ENCODE measurements around the gene SLC16A3. TPM values are rescaled to one million over a fixed set of nuclear protein-coding genes. Genes with fewer than 3 reads are reported as not detected.

The SLC16A3 gene
- total and polyA plus RNA-seq, 2 of the 4 experiments (the other 2 are of a cell fraction): 49.1 to 181 TPM

DNA sequence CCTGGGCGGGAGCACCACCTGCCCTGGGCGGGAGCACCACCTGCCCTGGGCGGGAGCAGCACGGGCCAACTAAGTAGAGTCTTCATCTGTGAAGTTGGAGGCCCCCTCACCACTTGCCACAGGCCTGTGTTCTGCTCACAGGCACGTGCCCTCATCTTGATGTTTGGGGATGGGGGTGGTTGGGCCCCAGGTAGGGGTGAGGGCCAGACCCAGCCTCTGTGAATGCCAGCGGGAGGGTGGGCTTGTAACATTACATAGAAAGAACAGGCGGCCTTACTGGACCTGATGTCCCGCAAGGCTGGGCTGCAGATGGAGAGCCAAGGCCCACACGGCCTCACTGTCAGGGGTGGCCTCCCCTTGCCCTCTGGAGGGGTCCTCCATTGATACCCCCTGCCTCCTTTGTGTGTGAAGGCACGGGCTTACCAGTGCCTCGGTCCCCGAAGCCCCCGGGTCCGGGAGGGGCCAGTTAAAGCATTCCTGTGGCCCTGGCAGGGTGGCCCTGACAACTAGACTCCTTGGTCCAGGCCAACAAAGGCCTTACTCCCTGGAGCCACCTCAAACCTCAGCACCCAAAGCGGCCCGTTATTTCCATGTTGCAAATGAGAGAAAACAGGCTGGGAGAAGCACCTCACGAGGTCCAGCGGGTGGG is 1.1 kb upstream of the SLC16A3 start:
- Histone ChIP-seq H2BK20ac (ENCODE audit: low read depth, low read length) (no peak overlapping the region), H3K36me3 (ENCODE audit: control insufficient read depth, insufficient read depth, low read length) (no peaks in the 10 kb centered on the region), H3K14ac (replicated peaks; ENCODE audit: low read depth, low read length) (no peak overlapping the region), H2BK120ac (ENCODE audit: low read depth, low read length) (peak overlapping the region; percentile 61; the same call in 1 of the 2 replicates), H3K4me3 (ENCODE audit: insufficient read depth, low read depth, low read length) (no peak overlapping the region), H3K4me2 (ENCODE audit: low read depth, low read length) (no peak overlapping the region), H3K27me3 (ENCODE audit: control insufficient read depth, insufficient read depth, low read length) (no peaks in the 10 kb centered on the region), H3K56ac (ENCODE audit: extremely low read depth, insufficient read depth, low read length) (no peak overlapping the region), H2AK5ac (ENCODE audit: low read depth, low read length) (peak overlapping the region; percentile 85), H3K23ac (ENCODE audit: low read depth, low read length) (no peak overlapping the region), H2BK15ac (ENCODE audit: low read depth, low read length) (peak overlapping the region; percentile 34; the same call in 1 of the 3 replicates), H3K27ac (ENCODE audit: insufficient read depth, low read length) (no peak overlapping the region; the same call in 1 of the 2 replicates), H2BK5ac (ENCODE audit: low read depth, low read length, poor library complexity, severe bottlenecking) (peak overlapping the region; percentile 69), H3K9ac (ENCODE audit: low read depth, low read length) (no peak overlapping the region), H4K20me1 (ENCODE audit: insufficient read depth, low read length) (peaks cover 39% of the 10 kb centered on the region), H2AK9ac (replicated peaks; ENCODE audit: low read depth, low read length, poor library complexity) (peak overlapping the region; percentile 98), H3K4ac (ENCODE audit: low read depth, low read length) (peak overlapping the region; percentile 66; the same call in 1 of the 2 replicates), H3K79me1 (ENCODE audit: low read depth in 1 of 2, low read length in 2 of 2) (peaks cover 0 to 43% of the 10 kb centered on the region in 2 experiments; a peak in 3 of 4 replicates), H3K9me1 (ENCODE audit: insufficient read depth, low read length) (no peaks in the 10 kb centered on the region), H4K5ac (ENCODE audit: low read depth, low read length) (peak overlapping the region; percentile 15; the same call in 1 of the 2 replicates), H2AFZ (replicated peaks; ENCODE audit: low read length, poor library complexity) (no peak overlapping the region), H4K8ac (ENCODE audit: low read depth in 2 of 2, low read length in 2 of 2) (peak overlapping the region; percentile 66 to 70; a peak in 2 of 4 replicates), H3K4me1 (ENCODE audit: control insufficient read depth, insufficient read depth, low read length) (peaks cover 12% of the 10 kb centered on the region), H3K18ac (ENCODE audit: low read depth, low read length) (no peak overlapping the region), H4K91ac (ENCODE audit: insufficient read depth, low read depth, low read length) (peak overlapping the region; percentile 78; the same call in 1 of the 2 replicates), H3K9me3 (ENCODE audit: control insufficient read depth, insufficient read depth, low read length) (no peaks in the 10 kb centered on the region)
- 60% methylated on average over 3 of the region's 18 CpGs; no CpG with 5 or more reads in 1 of the 2 experiments for WGBS, 2 experiments (ENCODE audit: extremely low coverage in 2 of 2, insufficient read length in 1 of 2)
- DNase-seq: no peak
- in situ Hi-C loops (cut with MboI; ENCODE audit: low sequenced_read_pairs) (no loop called here), intact Hi-C loops (cut with micrococcal nuclease) (no loop called here), dilution Hi-C loops (cut with HindIII; ENCODE audit: low sequenced_read_pairs, unreplicated experiment) (no loop called here)
- no TSS peak for BruUV-seq (replicated peaks)
- CTCF ChIA-PET: no interaction called here
- no peak for ATAC-seq (ENCODE audit: low read depth)
- POLR2A ChIA-PET (ENCODE audit: unreplicated experiment): no interaction called here
- TF ChIP-seq MXI1 (IDR thresholded peaks at IDR 0.05; ENCODE audit: borderline replicate concordance, low read depth, low read length): no peak
- TF ChIP-seq RCOR1 (IDR thresholded peaks at IDR 0.05; ENCODE audit: insufficient replicate concordance, low read length): no peak
- no peak for TF ChIP-seq ELK1 (IDR thresholded peaks at IDR 0.05; ENCODE audit: borderline replicate concordance, low read depth, low read length)
- TF ChIP-seq MAZ (IDR thresholded peaks at IDR 0.05; ENCODE audit: borderline replicate concordance, low read depth, low read length): no peak
- TF ChIP-seq POLR2A (IDR thresholded peaks at IDR 0.05; ENCODE audit: low read depth, low read length): no peak
- TF ChIP-seq, protein P1, sequence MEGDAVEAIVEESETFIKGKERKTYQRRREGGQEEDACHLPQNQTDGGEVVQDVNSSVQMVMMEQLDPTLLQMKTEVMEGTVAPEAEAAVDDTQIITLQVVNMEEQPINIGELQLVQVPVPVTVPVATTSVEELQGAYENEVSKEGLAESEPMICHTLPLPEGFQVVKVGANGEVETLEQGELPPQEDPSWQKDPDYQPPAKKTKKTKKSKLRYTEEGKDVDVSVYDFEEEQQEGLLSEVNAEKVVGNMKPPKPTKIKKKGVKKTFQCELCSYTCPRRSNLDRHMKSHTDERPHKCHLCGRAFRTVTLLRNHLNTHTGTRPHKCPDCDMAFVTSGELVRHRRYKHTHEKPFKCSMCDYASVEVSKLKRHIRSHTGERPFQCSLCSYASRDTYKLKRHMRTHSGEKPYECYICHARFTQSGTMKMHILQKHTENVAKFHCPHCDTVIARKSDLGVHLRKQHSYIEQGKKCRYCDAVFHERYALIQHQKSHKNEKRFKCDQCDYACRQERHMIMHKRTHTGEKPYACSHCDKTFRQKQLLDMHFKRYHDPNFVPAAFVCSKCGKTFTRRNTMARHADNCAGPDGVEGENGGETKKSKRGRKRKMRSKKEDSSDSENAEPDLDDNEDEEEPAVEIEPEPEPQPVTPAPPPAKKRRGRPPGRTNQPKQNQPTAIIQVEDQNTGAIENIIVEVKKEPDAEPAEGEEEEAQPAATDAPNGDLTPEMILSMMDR (conservative IDR thresholded peaks at IDR 0.05; ENCODE audit: low read depth, low read length): no peak
- TF ChIP-seq CHD1 (IDR thresholded peaks at IDR 0.05; ENCODE audit: low read depth, low read length): no peak
- TF ChIP-seq, protein P2, sequence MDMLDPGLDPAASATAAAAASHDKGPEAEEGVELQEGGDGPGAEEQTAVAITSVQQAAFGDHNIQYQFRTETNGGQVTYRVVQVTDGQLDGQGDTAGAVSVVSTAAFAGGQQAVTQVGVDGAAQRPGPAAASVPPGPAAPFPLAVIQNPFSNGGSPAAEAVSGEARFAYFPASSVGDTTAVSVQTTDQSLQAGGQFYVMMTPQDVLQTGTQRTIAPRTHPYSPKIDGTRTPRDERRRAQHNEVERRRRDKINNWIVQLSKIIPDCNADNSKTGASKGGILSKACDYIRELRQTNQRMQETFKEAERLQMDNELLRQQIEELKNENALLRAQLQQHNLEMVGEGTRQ (IDR thresholded peaks at IDR 0.05; ENCODE audit: low read depth, low read length): no peak
- TF ChIP-seq RFX5 (IDR thresholded peaks at IDR 0.05; ENCODE audit: low read depth, low read length): no peak
- TF ChIP-seq RAD21 (IDR thresholded peaks at IDR 0.05; ENCODE audit: low read length): no peak
- TF ChIP-seq CEBPB (IDR thresholded peaks at IDR 0.05; ENCODE audit: low read depth, low read length): no peak
- no peak for TF ChIP-seq FOS (IDR thresholded peaks at IDR 0.05; ENCODE audit: low read depth, low read length)
- no peak for TF ChIP-seq NFE2L2 (IDR thresholded peaks at IDR 0.05; ENCODE audit: low read depth, low read length)
- TF ChIP-seq SMC3 (IDR thresholded peaks at IDR 0.05; ENCODE audit: low read depth, low read length): no peak
- no peak for TF ChIP-seq MAFK (IDR thresholded peaks at IDR 0.05; ENCODE audit: low read depth, low read length)
